NT2/D1 (cell line): ENCODE measurements around the gene ITGA7.

Experiments
- DNase-seq: peaks from one replicate; pipeline ENCODE4 v3.0.0-alpha.2; 2011; ENCODE audit warnings: low read depth, low spot score
- H3K27me3 ChIP-seq: 2 replicates; pipeline ENCODE4 v1.6.0; 2011; ENCODE audit warnings: mild to moderate bottlenecking; ENCODE audit not compliant: insufficient read length, insufficient read depth
- H3K36me3 ChIP-seq: 2 replicates; pipeline ENCODE4 v1.6.1; 2011; ENCODE audit warnings: mild to moderate bottlenecking, low read length, mixed read lengths; ENCODE audit not compliant: insufficient read depth, insufficient read length
- H3K4me1 ChIP-seq: 2 replicates; pipeline ENCODE4 v1.5.1; 2011; ENCODE audit not compliant: insufficient read depth, insufficient read length
- H3K4me3 ChIP-seq: 2 replicates; pipeline ENCODE4 v1.5.1; 2011; ENCODE audit warnings: low read depth; ENCODE audit not compliant: insufficient read length
- H3K9ac ChIP-seq: 2 replicates; pipeline ENCODE4 v1.6.0; 2011; ENCODE audit warnings: low read depth; ENCODE audit not compliant: insufficient read length
- H3K9me3 ChIP-seq: 2 replicates; pipeline ENCODE4 v1.5.1; 2011; ENCODE audit warnings: mild to moderate bottlenecking, low read length; ENCODE audit not compliant: insufficient read depth
- SUZ12 ChIP-seq: IDR thresholded peaks from 2 replicates; pipeline ENCODE4 v1.6.1; 2011; ENCODE audit not compliant: insufficient read length, insufficient read depth; ENCODE audit errors: extremely low read depth
- YY1 ChIP-seq: IDR thresholded peaks from 2 replicates; pipeline ENCODE4 v1.6.1; 2011; ENCODE audit not compliant: insufficient read length, insufficient read depth
- ZNF274 ChIP-seq: IDR thresholded peaks from 2 replicates; pipeline ENCODE4 v1.6.1; 2011; ENCODE audit warnings: mild to moderate bottlenecking, low read depth, low read length

The ITGA7 gene

GRCh38 chr12:55688716-55689655 is 18.7 kb downstream of the ITGA7 start:
- Histone ChIP-seq H3K4me1 (no peaks in the 10 kb centered on the region), H3K27me3 (no peaks in the 10 kb centered on the region), H3K4me3 (no peak overlapping the region), H3K36me3 (peaks cover 58% of the 10 kb centered on the region), H3K9ac (no peak overlapping the region), H3K9me3 (no peaks in the 10 kb centered on the region)
- no peak for DNase-seq
- TF ChIP-seq SUZ12 = no peak
- TF ChIP-seq YY1 = no peak
- TF ChIP-seq ZNF274 = no peak

GRCh38 chr12:55687746-55688145 is 20.0 kb downstream of the ITGA7 start:
- no peak for TF ChIP-seq SUZ12
- TF ChIP-seq YY1 = no peak
- no peak for TF ChIP-seq ZNF274
- no peak for DNase-seq
- Histone ChIP-seq H3K4me1 (no peaks in the 10 kb centered on the region), H3K27me3 (no peaks in the 10 kb centered on the region), H3K9ac (no peak overlapping the region), H3K36me3 (peaks cover 47% of the 10 kb centered on the region), H3K4me3 (no peak overlapping the region), H3K9me3 (no peaks in the 10 kb centered on the region)

GRCh38 chr12:55686366-55687010 is 21.2 kb downstream of the ITGA7 start:
- H3K27me3 ChIP-seq = no peaks in the 10 kb centered on the region
- peaks cover 36% of the 10 kb centered on the region for H3K36me3 ChIP-seq
- H3K9me3 ChIP-seq = no peaks in the 10 kb centered on the region
- no peaks in the 10 kb centered on the region for H3K4me1 ChIP-seq
- no peak overlapping the region for H3K4me3 ChIP-seq
- DNase-seq = no peak
- TF ChIP-seq SUZ12 (no peak), YY1 (no peak), ZNF274 (no peak)
- H3K9ac ChIP-seq = no peak overlapping the region

GRCh38 chr12:55685671-55686070 is 22.0 kb downstream of the ITGA7 start:
- peaks cover 36% of the 10 kb centered on the region for H3K36me3 ChIP-seq

GRCh38 chr12:55684761-55685370 is 22.8 kb downstream of the ITGA7 start:
- no peak for DNase-seq
- Histone ChIP-seq H3K27me3 (no peaks in the 10 kb centered on the region), H3K9me3 (no peaks in the 10 kb centered on the region), H3K4me1 (no peaks in the 10 kb centered on the region), H3K4me3 (no peak overlapping the region), H3K9ac (no peak overlapping the region), H3K36me3 (peaks cover 36% of the 10 kb centered on the region)
- TF ChIP-seq ZNF274 (no peak), YY1 (no peak), SUZ12 (no peak)

More at GRCh38 chr12:55685671-55686070, 22.0 kb downstream of the ITGA7 start:
- H3K27me3 ChIP-seq = no peaks in the 10 kb centered on the region
- no peak for TF ChIP-seq YY1
- TF ChIP-seq ZNF274 = no peak
- TF ChIP-seq SUZ12 = no peak
- no peak overlapping the region for H3K4me3 ChIP-seq
- H3K9me3 ChIP-seq = no peaks in the 10 kb centered on the region
- H3K4me1 ChIP-seq = no peaks in the 10 kb centered on the region
- no peak for DNase-seq
- no peak overlapping the region for H3K9ac ChIP-seq

GRCh38 chr12:55683676-55684075 is 24.0 kb downstream of the ITGA7 start:
- no peaks in the 10 kb centered on the region for H3K9me3 ChIP-seq
- no peak for TF ChIP-seq YY1
- TF ChIP-seq SUZ12 = no peak
- TF ChIP-seq ZNF274 = no peak
- H3K27me3 ChIP-seq = no peaks in the 10 kb centered on the region
- H3K4me3 ChIP-seq = no peak overlapping the region
- peaks cover 35% of the 10 kb centered on the region for H3K36me3 ChIP-seq
- H3K9ac ChIP-seq = no peak overlapping the region
- DNase-seq = no peak
- no peaks in the 10 kb centered on the region for H3K4me1 ChIP-seq
